Loucy (cell line): ENCODE measurements around the gene GPHA2.

Experiments
- H2AFZ ChIP-seq: fragments of 200-600 bp; sonication (generic); 2 replicates; pipeline ENCODE4 v1.6.0; 2016; ENCODE audit warnings: antibody characterized with exemption, mild to moderate bottlenecking, low read length, moderate library complexity
- H3F3A ChIP-seq: fragments of 200-600 bp; 2 replicates; pipeline ENCODE4 v1.6.0; 2016; ENCODE audit warnings: antibody characterized with exemption, low read depth, mild to moderate bottlenecking
- H3K27me3 ChIP-seq: fragments of 200-600 bp; sonication (generic); 2 replicates; pipeline ENCODE4 v1.6.1; 2014; ENCODE audit warnings: low read length, mild to moderate bottlenecking; ENCODE audit not compliant: insufficient read depth, poor library complexity, severe bottlenecking
- H3K36me3 ChIP-seq: fragments of 200-600 bp; sonication (generic); 2 replicates; pipeline ENCODE4 v1.6.1; 2016; ENCODE audit warnings: low read length; ENCODE audit not compliant: insufficient read depth
- H3K4me1 ChIP-seq: fragments of 200-600 bp; sonication (generic); 2 replicates; pipeline ENCODE4 v1.5.1; 2014; ENCODE audit warnings: low read length, mild to moderate bottlenecking; ENCODE audit not compliant: insufficient read depth, poor library complexity, severe bottlenecking
- H3K4me2 ChIP-seq: fragments of 200-600 bp; sonication (generic); 2 replicates; pipeline ENCODE4 v1.6.0; 2014; ENCODE audit warnings: antibody characterized with exemption, low read length, low read depth, mild to moderate bottlenecking; ENCODE audit not compliant: poor library complexity, severe bottlenecking
- H3K4me3 ChIP-seq: fragments of 200-600 bp; sonication (generic); 2 replicates; pipeline ENCODE4 v1.5.1; 2014; ENCODE audit warnings: low read length, mild to moderate bottlenecking, mixed read lengths; ENCODE audit not compliant: poor library complexity, severe bottlenecking
- H3K79me2 ChIP-seq: fragments of 200-600 bp; sonication (generic); 2 replicates; pipeline ENCODE4 v1.6.1; 2014; ENCODE audit warnings: low read length; ENCODE audit not compliant: insufficient read depth
- H3K9ac ChIP-seq: fragments of 200-600 bp; sonication (generic); 2 replicates; pipeline ENCODE4 v1.6.0; 2014; ENCODE audit warnings: mild to moderate bottlenecking, low read depth, low read length, moderate library complexity; ENCODE audit not compliant: poor library complexity, severe bottlenecking
- H3K9me2 ChIP-seq: fragments of 200-600 bp; sonication (generic); replicated peaks from 2 replicates; pipeline ENCODE4 v1.6.1; 2016; ENCODE audit warnings: low read depth, low read length, mixed read lengths
- H3K9me3 ChIP-seq: fragments of 200-600 bp; sonication (generic); 2 replicates; pipeline ENCODE4 v1.6.1; 2014; ENCODE audit warnings: mild to moderate bottlenecking, antibody characterized with exemption, low read length, low read depth; ENCODE audit not compliant: insufficient read depth
- H4K20me1 ChIP-seq: fragments of 200-600 bp; sonication (generic); 2 replicates; pipeline ENCODE4 v1.6.0; 2014; ENCODE audit warnings: antibody characterized with exemption, low read length, mild to moderate bottlenecking; ENCODE audit not compliant: insufficient read depth, poor library complexity, severe bottlenecking
- CTCF ChIP-seq: fragments of 200-600 bp; sonication (generic); conservative IDR thresholded peaks from 2 replicates; pipeline ENCODE4 v1.5.1; 2014; ENCODE audit warnings: mild to moderate bottlenecking, antibody characterized with exemption, low read length
- EZH2phosphoT487 ChIP-seq: fragments of 200-600 bp; IDR thresholded peaks from 2 replicates; pipeline ENCODE4 v1.6.1; 2018; ENCODE audit warnings: antibody characterized with exemption, mild to moderate bottlenecking, moderate library complexity, borderline replicate concordance

GPHA2 gene

GRCh38 chr11:64898541-64898940, 37.2 kb downstream of the GPHA2 start:
- H3K9ac ChIP-seq: no peak overlapping the region
- no peaks in the 10 kb centered on the region for H3K9me2 ChIP-seq
- no peak overlapping the region for H2AFZ ChIP-seq
- no peak overlapping the region for H3K4me2 ChIP-seq
- H3F3A ChIP-seq: no peaks in the 10 kb centered on the region
- H3K4me3 ChIP-seq: no peak overlapping the region
- H3K9me3 ChIP-seq: no peaks in the 10 kb centered on the region
- no peaks in the 10 kb centered on the region for H4K20me1 ChIP-seq
- no peaks in the 10 kb centered on the region for H3K27me3 ChIP-seq
- H3K36me3 ChIP-seq: no peaks in the 10 kb centered on the region; the same call in 1 of the 2 replicates
- H3K4me1 ChIP-seq: no peaks in the 10 kb centered on the region
- no peaks in the 10 kb centered on the region for H3K79me2 ChIP-seq
- no peak for TF ChIP-seq CTCF
- no peak for TF ChIP-seq EZH2phosphoT487

DNA sequence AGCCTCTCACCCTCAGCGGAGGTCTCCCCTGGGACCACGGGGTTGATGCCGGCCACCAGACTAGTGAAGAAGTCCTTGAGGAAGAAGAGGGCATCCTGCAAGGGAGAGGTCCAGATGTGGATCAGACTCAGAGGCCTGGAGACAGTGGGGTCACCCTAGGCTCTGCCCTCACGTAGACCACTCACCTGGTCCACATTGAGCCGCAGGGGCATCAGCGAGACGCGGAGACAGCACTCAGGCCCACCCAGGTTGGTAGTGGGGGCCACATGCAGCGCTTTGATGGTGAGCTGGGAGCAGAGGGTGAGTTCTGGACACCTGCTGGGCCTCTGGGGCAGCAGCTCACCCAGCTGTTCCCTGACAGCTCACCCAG, 37.6 kb downstream of the GPHA2 start:
- no peak overlapping the region for H2AFZ ChIP-seq
- H3K79me2 ChIP-seq: no peaks in the 10 kb centered on the region
- H3K4me1 ChIP-seq: no peaks in the 10 kb centered on the region
- H3K4me2 ChIP-seq: no peak overlapping the region
- H3K4me3 ChIP-seq: no peak overlapping the region
- no peaks in the 10 kb centered on the region for H3K27me3 ChIP-seq
- H4K20me1 ChIP-seq: no peaks in the 10 kb centered on the region
- no peaks in the 10 kb centered on the region; the same call in 1 of the 2 replicates for H3K36me3 ChIP-seq
- no peaks in the 10 kb centered on the region for H3K9me2 ChIP-seq
- no peaks in the 10 kb centered on the region for H3K9me3 ChIP-seq
- no peak overlapping the region for H3K9ac ChIP-seq
- H3F3A ChIP-seq: no peaks in the 10 kb centered on the region
- TF ChIP-seq EZH2phosphoT487 (no peak), CTCF (no peak)

DNA sequence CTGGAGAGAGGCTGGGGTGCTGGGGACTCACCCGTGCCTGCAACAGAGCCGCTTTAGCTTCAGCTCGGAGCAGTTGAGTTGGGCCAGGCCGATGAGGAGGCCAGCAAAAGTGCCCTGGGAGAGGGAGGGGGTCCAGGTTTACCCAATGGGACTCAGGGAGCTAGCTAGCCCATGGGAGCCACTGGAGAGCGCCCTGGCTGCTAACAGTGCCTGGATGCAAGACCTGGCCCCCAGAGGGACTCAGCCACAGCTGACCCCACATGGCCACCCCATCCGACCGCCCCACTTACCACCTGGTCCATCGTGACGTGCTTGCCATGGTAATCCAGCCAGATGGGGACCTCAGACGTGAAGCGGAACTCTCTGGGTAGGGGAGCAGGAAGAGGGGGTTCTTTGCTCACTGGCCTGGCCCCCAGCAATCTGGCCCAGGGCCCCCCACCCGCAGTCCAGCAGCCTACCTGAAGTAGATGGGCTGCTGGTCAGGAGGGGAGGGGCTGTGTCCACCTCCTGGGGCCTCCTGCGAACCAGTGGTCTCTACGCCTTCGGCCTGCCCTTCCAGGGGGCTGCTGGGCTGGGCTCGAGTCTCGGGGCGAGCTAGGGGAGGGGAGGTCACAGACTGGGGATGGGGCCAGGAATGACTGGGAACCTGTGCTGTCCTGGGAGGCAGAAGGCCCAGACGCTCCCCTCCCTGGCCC, 38.2 kb downstream of the GPHA2 start:
- Histone ChIP-seq H3K4me2 (no peak overlapping the region), H3K9me3 (no peaks in the 10 kb centered on the region), H3K36me3 (no peaks in the 10 kb centered on the region; the same call in 1 of the 2 replicates), H3K27me3 (no peaks in the 10 kb centered on the region), H2AFZ (no peak overlapping the region), H3F3A (no peaks in the 10 kb centered on the region), H3K79me2 (no peaks in the 10 kb centered on the region), H4K20me1 (no peaks in the 10 kb centered on the region), H3K9me2 (no peaks in the 10 kb centered on the region), H3K9ac (no peak overlapping the region), H3K4me1 (no peaks in the 10 kb centered on the region), H3K4me3 (no peak overlapping the region)
- no peak for TF ChIP-seq EZH2phosphoT487
- TF ChIP-seq CTCF: no peak
